ENCODE results near the gene FAM13A. TPM values are rescaled to one million over a fixed set of nuclear protein-coding genes. Genes with fewer than 3 reads are reported as not detected.
A peak's percentile ranks its signal among the peaks of the same experiment; 100 is the strongest.

The FAM13A gene
- total RNA-seq, 4 donors from 2014 or later: 5.2 to 19.1 (median 8.2) TPM

- Histone ChIP-seq H3K4me1 (peaks cover 0 to 18% (median 4%) of the 10 kb centered on the region in 3 donors), H3K9me3 (no peaks in the 10 kb centered on the region), H3K27ac (no peak overlapping the region), H3K36me3 (peaks cover 0 to 20% (median 0%) of the 10 kb centered on the region in 3 donors), H3K4me3 (no peak overlapping the region), H3K27me3 (no peaks in the 10 kb centered on the region)
- TF ChIP-seq POLR2A (IDR thresholded peaks at IDR 0.05): no peak
- TF ChIP-seq, protein P1, sequence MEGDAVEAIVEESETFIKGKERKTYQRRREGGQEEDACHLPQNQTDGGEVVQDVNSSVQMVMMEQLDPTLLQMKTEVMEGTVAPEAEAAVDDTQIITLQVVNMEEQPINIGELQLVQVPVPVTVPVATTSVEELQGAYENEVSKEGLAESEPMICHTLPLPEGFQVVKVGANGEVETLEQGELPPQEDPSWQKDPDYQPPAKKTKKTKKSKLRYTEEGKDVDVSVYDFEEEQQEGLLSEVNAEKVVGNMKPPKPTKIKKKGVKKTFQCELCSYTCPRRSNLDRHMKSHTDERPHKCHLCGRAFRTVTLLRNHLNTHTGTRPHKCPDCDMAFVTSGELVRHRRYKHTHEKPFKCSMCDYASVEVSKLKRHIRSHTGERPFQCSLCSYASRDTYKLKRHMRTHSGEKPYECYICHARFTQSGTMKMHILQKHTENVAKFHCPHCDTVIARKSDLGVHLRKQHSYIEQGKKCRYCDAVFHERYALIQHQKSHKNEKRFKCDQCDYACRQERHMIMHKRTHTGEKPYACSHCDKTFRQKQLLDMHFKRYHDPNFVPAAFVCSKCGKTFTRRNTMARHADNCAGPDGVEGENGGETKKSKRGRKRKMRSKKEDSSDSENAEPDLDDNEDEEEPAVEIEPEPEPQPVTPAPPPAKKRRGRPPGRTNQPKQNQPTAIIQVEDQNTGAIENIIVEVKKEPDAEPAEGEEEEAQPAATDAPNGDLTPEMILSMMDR (IDR thresholded peaks at IDR 0.05): no peak
- no peak for DNase-seq
- intact Hi-C loops (cut with DNase I): no loop called here
- 55 to 70% methylated on average over 2 of the region's 2 CpGs for WGBS, 2 donors
Measured at GRCh38 chr4:88759895-88760290, 297.1 kb downstream of the FAM13A start.

DNA sequence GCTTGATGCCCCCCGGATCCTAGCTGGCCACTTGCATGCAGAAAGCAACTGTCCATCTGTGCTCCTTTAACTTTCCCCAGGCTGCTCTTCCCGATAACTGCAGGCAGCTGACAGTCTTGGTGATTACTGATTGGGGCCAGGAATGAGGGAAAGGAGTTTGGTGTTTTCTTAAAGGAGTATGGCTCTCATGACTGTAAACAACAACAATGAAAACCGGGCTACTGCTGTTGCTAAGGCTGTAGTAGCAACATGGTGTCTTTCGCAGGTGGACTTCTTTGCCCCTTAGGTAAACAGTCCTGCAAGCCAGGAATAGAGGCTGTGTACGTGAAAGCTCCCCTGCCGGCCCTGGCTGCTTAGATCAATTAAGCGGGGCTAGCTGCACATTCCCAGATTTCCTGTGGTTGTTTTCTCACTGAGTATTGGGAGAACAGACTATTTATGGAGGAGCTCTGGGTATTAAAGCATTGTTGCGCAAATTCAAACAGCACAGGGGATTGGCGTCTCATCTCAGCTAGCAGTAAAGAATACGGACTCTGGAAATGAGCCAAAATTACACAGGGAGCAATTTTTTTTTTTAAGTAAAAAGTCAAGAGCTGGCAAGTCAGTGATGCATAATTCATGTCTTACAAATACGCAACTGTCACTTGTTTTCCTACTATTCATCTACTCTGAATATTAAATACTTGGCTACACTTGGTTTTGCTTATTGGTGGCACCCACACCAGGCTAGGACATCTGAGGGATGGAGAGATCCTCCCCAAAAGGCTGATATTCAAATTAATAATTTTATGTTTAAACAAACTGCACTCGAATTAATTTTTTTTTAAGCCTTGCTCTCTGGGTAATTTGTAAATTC, 297.7 kb downstream of the FAM13A start:
- Histone ChIP-seq H3K4me1 (peaks cover 0 to 18% (median 4%) of the 10 kb centered on the region in 3 donors), H3K9me3 (no peaks in the 10 kb centered on the region), H3K27ac (peak overlapping the region in 2 of 4 donors; percentile 30 to 54), H3K36me3 (peaks cover 0 to 20% (median 0%) of the 10 kb centered on the region in 3 donors), H3K4me3 (peak overlapping the region in 1 of 4 donors; percentile 38), H3K27me3 (no peaks in the 10 kb centered on the region)
- intact Hi-C loops (cut with DNase I): no loop called here
- WGBS, 2 donors: 50 to 73% methylated on average over 8 to 11 of the region's 12 CpGs
- DNase-seq: no peak
- no peak for TF ChIP-seq POLR2A (IDR thresholded peaks at IDR 0.05)
- TF ChIP-seq, protein P1 (IDR thresholded peaks at IDR 0.05): no peak

- intact Hi-C loops (cut with DNase I): no loop called here
- Histone ChIP-seq H3K36me3 (peaks cover 0 to 20% (median 0%) of the 10 kb centered on the region in 3 donors), H3K27me3 (no peaks in the 10 kb centered on the region), H3K27ac (no peak overlapping the region), H3K4me1 (peaks cover 0 to 18% (median 4%) of the 10 kb centered on the region in 3 donors), H3K9me3 (no peaks in the 10 kb centered on the region), H3K4me3 (no peak overlapping the region)
- WGBS, 2 donors: 67 to 81% methylated on average over 8 of the region's 8 CpGs
- DNase-seq: no peak
- no peak for TF ChIP-seq POLR2A (IDR thresholded peaks at IDR 0.05)
- TF ChIP-seq, protein P1 (IDR thresholded peaks at IDR 0.05): no peak
Measured at GRCh38 chr4:88758264-88758663, 298.7 kb downstream of the FAM13A start.

DNA sequence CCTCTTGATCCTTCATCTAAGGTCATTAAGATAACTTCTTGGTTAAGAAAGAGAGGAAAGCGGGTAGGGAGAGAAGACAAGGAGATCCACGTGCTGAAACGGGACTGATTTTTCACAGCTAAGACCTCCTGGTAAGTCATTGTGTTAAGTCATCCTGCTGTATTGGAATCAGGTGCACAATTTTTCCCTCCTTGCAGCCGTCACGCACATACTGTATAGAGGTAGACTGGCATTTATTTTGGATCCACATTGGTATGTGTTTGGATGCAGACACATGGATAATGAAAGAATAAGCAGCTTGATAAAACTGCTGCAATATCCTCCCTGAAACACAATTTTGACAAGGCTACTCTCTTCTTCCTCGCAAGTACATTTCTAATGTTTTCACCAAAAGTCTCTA, 299.2 kb downstream of the FAM13A start:
- no peaks in the 10 kb centered on the region for H3K9me3 ChIP-seq
- H3K4me1 ChIP-seq: peaks cover 0 to 18% (median 4%) of the 10 kb centered on the region in 3 donors
- no peak overlapping the region for H3K4me3 ChIP-seq
- no peaks in the 10 kb centered on the region for H3K27me3 ChIP-seq
- DNase-seq: no peak
- no peak overlapping the region for H3K27ac ChIP-seq
- no peak for TF ChIP-seq POLR2A (IDR thresholded peaks at IDR 0.05)
- TF ChIP-seq, protein P1 (IDR thresholded peaks at IDR 0.05): no peak
- 87 to 90% methylated on average over 6 of the region's 6 CpGs for WGBS, 2 donors
- peaks cover 0 to 20% (median 0%) of the 10 kb centered on the region in 3 donors for H3K36me3 ChIP-seq
- intact Hi-C loops (cut with DNase I): no loop called here

GRCh38 chr4:88757067-88757466, 299.9 kb downstream of the FAM13A start:
- H3K4me3 ChIP-seq: no peak overlapping the region
- H3K9me3 ChIP-seq: no peaks in the 10 kb centered on the region
- H3K36me3 ChIP-seq: peaks cover 0 to 14% (median 0%) of the 10 kb centered on the region in 3 donors
- no peak overlapping the region for H3K27ac ChIP-seq
- no peak for DNase-seq
- H3K4me1 ChIP-seq: peaks cover 0 to 18% (median 4%) of the 10 kb centered on the region in 3 donors
- TF ChIP-seq, protein P1 (IDR thresholded peaks at IDR 0.05): no peak
- no peak for TF ChIP-seq POLR2A (IDR thresholded peaks at IDR 0.05)
- intact Hi-C loops (cut with DNase I): no loop called here
- H3K27me3 ChIP-seq: no peaks in the 10 kb centered on the region

Measured in esophagus squamous epithelium (tissue), 5 donors.